ENCODE data around the gene BTBD2. TPM values are rescaled to one million over a fixed set of nuclear protein-coding genes. Genes with fewer than 3 reads are reported as not detected.

The BTBD2 gene
- total and polyA plus RNA-seq, 2 of the 13 experiments (the other 11 are each of a cell fraction or from before 2014, with no cell fraction given) = 28.1 to 45.3 TPM

DNA sequence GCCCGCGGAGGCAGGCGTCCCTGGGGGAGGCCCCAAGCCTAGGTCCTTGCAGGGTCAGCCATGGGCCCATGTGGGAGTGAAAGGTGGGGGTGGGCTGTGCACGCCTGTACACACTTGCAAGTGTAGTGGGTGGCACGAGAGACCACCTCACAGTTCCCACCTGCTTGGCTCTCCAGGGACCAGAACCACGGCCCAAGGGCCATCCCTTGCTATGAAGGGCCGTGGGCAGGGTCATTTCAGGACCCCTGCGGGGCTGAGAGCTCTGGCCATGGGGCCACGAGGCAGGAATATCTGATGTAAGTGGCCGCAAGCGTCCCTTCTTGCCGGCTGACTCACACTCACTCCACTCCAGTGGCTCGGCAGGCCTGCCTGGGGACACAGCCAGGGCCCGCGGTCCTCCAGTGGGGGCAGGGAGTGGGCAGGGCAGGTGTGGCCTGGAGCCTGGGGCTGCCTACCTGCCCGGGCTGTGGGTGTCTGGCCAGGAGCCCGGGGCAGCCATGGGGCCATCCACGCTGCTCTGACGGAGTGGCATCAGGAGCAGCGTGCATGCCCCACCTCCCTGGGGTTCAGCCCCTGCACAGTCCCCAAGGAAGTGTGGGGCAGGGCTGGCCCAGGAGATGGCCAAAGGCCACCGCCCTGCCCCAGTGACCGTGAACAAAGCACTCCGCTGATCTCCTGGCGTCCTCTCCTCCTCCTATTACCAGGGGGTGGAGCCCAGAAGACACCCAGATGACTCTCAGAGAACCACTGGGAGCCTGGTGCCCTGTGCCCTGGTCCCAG lies 44.1 kb upstream of the BTBD2 start (continued):
- TF ChIP-seq, protein P1, sequence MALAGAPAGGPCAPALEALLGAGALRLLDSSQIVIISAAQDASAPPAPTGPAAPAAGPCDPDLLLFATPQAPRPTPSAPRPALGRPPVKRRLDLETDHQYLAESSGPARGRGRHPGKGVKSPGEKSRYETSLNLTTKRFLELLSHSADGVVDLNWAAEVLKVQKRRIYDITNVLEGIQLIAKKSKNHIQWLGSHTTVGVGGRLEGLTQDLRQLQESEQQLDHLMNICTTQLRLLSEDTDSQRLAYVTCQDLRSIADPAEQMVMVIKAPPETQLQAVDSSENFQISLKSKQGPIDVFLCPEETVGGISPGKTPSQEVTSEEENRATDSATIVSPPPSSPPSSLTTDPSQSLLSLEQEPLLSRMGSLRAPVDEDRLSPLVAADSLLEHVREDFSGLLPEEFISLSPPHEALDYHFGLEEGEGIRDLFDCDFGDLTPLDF (CRISPR knock-in tag; IDR thresholded peaks at IDR 0.05) = no peak
- TF ChIP-seq PHB2 (IDR thresholded peaks at IDR 0.05; ENCODE audit: partially characterized antibody) (no peak), ZNF382 (CRISPR knock-in tag; IDR thresholded peaks at IDR 0.05; ENCODE audit: borderline replicate concordance) (no peak), ZNF629 (CRISPR knock-in tag; conservative IDR thresholded peaks at IDR 0.05) (no peak), RFXAP (CRISPR knock-in tag; IDR thresholded peaks at IDR 0.05; ENCODE audit: borderline replicate concordance) (peak; percentile 81; the same call in 1 of the 2 replicates), ADNP (CRISPR knock-in tag; IDR thresholded peaks at IDR 0.05) (no peak), ZNF354B (CRISPR knock-in tag; IDR thresholded peaks at IDR 0.05) (peak; percentile 25; the same call in 1 of the 2 replicates), PTBP1 (IDR thresholded peaks at IDR 0.05; ENCODE audit: low read depth, low read length, poor library complexity, severe bottlenecking) (no peak), HMG20B (CRISPR knock-in tag; conservative IDR thresholded peaks at IDR 0.05) (no peak), TBP (CRISPR knock-in tag; IDR thresholded peaks at IDR 0.05) (no peak), ZNF10 (CRISPR knock-in tag; IDR thresholded peaks at IDR 0.05; ENCODE audit: borderline replicate concordance, low read depth) (no peak), XBP1 (CRISPR knock-in tag; IDR thresholded peaks at IDR 0.05) (no peak), RNF2 (conservative IDR thresholded peaks at IDR 0.05; ENCODE audit: low read depth) (no peak), NCOA1 (CRISPR knock-in tag; IDR thresholded peaks at IDR 0.05) (no peak), ZNF672 (CRISPR knock-in tag; IDR thresholded peaks at IDR 0.05) (no peak), ZFP62 (CRISPR knock-in tag; IDR thresholded peaks at IDR 0.05) (no peak)
- TF ChIP-seq, protein P2, sequence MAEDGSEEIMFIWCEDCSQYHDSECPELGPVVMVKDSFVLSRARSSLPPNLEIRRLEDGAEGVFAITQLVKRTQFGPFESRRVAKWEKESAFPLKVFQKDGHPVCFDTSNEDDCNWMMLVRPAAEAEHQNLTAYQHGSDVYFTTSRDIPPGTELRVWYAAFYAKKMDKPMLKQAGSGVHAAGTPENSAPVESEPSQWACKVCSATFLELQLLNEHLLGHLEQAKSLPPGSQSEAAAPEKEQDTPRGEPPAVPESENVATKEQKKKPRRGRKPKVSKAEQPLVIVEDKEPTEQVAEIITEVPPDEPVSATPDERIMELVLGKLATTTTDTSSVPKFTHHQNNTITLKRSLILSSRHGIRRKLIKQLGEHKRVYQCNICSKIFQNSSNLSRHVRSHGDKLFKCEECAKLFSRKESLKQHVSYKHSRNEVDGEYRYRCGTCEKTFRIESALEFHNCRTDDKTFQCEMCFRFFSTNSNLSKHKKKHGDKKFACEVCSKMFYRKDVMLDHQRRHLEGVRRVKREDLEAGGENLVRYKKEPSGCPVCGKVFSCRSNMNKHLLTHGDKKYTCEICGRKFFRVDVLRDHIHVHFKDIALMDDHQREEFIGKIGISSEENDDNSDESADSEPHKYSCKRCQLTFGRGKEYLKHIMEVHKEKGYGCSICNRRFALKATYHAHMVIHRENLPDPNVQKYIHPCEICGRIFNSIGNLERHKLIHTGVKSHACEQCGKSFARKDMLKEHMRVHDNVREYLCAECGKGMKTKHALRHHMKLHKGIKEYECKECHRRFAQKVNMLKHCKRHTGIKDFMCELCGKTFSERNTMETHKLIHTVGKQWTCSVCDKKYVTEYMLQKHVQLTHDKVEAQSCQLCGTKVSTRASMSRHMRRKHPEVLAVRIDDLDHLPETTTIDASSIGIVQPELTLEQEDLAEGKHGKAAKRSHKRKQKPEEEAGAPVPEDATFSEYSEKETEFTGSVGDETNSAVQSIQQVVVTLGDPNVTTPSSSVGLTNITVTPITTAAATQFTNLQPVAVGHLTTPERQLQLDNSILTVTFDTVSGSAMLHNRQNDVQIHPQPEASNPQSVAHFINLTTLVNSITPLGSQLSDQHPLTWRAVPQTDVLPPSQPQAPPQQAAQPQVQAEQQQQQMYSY (CRISPR knock-in tag; IDR thresholded peaks at IDR 0.05) = no peak
- TF ChIP-seq, protein P3, sequence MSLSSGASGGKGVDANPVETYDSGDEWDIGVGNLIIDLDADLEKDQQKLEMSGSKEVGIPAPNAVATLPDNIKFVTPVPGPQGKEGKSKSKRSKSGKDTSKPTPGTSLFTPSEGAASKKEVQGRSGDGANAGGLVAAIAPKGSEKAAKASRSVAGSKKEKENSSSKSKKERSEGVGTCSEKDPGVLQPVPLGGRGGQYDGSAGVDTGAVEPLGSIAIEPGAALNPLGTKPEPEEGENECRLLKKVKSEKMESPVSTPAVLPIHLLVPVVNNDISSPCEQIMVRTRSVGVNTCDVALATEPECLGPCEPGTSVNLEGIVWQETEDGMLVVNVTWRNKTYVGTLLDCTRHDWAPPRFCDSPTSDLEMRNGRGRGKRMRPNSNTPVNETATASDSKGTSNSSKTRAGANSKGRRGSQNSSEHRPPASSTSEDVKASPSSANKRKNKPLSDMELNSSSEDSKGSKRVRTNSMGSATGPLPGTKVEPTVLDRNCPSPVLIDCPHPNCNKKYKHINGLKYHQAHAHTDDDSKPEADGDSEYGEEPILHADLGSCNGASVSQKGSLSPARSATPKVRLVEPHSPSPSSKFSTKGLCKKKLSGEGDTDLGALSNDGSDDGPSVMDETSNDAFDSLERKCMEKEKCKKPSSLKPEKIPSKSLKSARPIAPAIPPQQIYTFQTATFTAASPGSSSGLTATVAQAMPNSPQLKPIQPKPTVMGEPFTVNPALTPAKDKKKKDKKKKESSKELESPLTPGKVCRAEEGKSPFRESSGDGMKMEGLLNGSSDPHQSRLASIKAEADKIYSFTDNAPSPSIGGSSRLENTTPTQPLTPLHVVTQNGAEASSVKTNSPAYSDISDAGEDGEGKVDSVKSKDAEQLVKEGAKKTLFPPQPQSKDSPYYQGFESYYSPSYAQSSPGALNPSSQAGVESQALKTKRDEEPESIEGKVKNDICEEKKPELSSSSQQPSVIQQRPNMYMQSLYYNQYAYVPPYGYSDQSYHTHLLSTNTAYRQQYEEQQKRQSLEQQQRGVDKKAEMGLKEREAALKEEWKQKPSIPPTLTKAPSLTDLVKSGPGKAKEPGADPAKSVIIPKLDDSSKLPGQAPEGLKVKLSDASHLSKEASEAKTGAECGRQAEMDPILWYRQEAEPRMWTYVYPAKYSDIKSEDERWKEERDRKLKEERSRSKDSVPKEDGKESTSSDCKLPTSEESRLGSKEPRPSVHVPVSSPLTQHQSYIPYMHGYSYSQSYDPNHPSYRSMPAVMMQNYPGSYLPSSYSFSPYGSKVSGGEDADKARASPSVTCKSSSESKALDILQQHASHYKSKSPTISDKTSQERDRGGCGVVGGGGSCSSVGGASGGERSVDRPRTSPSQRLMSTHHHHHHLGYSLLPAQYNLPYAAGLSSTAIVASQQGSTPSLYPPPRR (CRISPR knock-in tag; IDR thresholded peaks at IDR 0.05; ENCODE audit: borderline replicate concordance) = peak; percentile 68; the same call in 1 of the 2 replicates
- TF ChIP-seq, protein P4, sequence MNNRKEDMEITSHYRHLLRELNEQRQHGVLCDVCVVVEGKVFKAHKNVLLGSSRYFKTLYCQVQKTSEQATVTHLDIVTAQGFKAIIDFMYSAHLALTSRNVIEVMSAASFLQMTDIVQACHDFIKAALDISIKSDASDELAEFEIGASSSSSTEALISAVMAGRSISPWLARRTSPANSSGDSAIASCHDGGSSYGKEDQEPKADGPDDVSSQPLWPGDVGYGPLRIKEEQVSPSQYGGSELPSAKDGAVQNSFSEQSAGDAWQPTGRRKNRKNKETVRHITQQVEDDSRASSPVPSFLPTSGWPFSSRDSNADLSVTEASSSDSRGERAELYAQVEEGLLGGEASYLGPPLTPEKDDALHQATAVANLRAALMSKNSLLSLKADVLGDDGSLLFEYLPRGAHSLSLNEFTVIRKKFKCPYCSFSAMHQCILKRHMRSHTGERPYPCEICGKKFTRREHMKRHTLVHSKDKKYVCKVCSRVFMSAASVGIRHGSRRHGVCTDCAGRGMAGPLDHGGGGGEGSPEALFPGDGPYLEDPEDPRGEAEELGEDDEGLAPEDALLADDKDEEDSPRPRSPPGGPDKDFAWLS (CRISPR knock-in tag; IDR thresholded peaks at IDR 0.05; ENCODE audit: borderline replicate concordance) = peak; percentile 94

All from HepG2 (cell line).